Fibroblast of lung (primary cell): ENCODE measurements around the gene CES5A. TPM values are rescaled to one million over a fixed set of nuclear protein-coding genes. Genes with fewer than 3 reads are reported as not detected.
A peak's percentile ranks its signal among the peaks of the same experiment; 100 is the strongest.

ENCODE experiments used
- DNase-seq, 2 donors: peaks; one replicate each; pipeline versions ENCODE4 v3.0.0 to v3.0.0-alpha.2; 2010; ENCODE audit warnings: low read depth in 2 of 2
- H2AFZ ChIP-seq: 2 replicates; pipeline ENCODE4 v1.5.1; 2012; ENCODE audit warnings: low read length, control low read depth, inconsistent platforms
- H3K27ac ChIP-seq: 2 replicates; pipeline ENCODE4 v1.5.1; 2011; ENCODE audit warnings: low read length, control low read depth; ENCODE audit not compliant: insufficient read depth
- H3K27me3 ChIP-seq: 2 replicates; pipeline ENCODE4 v1.5.1; 2011; ENCODE audit warnings: mild to moderate bottlenecking, low read length; ENCODE audit not compliant: control insufficient read depth, insufficient read depth
- H3K36me3 ChIP-seq: 2 replicates; pipeline ENCODE4 v1.5.1; 2011; ENCODE audit warnings: low read length; ENCODE audit not compliant: control insufficient read depth, insufficient read depth
- H3K4me1 ChIP-seq: 2 replicates; pipeline ENCODE4 v1.5.1; 2011; ENCODE audit warnings: low read length; ENCODE audit not compliant: control insufficient read depth, insufficient read depth; ENCODE audit errors: extremely low read depth
- H3K4me2 ChIP-seq: 2 replicates; pipeline ENCODE4 v1.5.1; 2011; ENCODE audit warnings: low read length, control low read depth; ENCODE audit not compliant: insufficient read depth; ENCODE audit errors: extremely low read depth
- H3K4me3 ChIP-seq, 4 experiments: fragments of 200-600 bp in 1 of 4; sonication (generic) in 1 of 4; replicated peaks in 1 of 4; 2 replicates each; pipeline ENCODE4 v1.5.1; 2011 to 2016; ENCODE audit warnings: low read length in 4 of 4, low read depth in 3 of 4, mild to moderate bottlenecking in 3 of 4, control low read depth in 2 of 4, inconsistent platforms in 1 of 4, mixed read lengths in 1 of 4; ENCODE audit not compliant: insufficient read depth in 1 of 4; ENCODE audit errors: control extremely low read depth in 1 of 4
- H3K79me2 ChIP-seq: 2 replicates; pipeline ENCODE4 v1.5.1; 2012; ENCODE audit warnings: mild to moderate bottlenecking, low read length, inconsistent platforms; ENCODE audit not compliant: control insufficient read depth, insufficient read depth
- H3K9ac ChIP-seq: 2 replicates; pipeline ENCODE4 v1.5.1; 2011; ENCODE audit warnings: mild to moderate bottlenecking, low read length, control low read depth; ENCODE audit not compliant: insufficient read depth
- H3K9me3 ChIP-seq: 2 replicates; pipeline ENCODE4 v1.5.1; 2012; ENCODE audit warnings: low read depth, low read length; ENCODE audit not compliant: control insufficient read depth, insufficient read depth
- H4K20me1 ChIP-seq: 2 replicates; pipeline ENCODE4 v1.5.1; 2011; ENCODE audit warnings: low read length; ENCODE audit not compliant: control insufficient read depth, insufficient read depth; ENCODE audit errors: extremely low read depth
- CTCF ChIP-seq, 2 donors: IDR thresholded peaks in 1 of 2; conservative IDR thresholded peaks in 1 of 2; 1 replicate in 1 of 2; 2 replicates in 1 of 2; pipeline ENCODE4 v1.5.1; 2011 to 2012; ENCODE audit warnings: low read length in 2 of 2, control low read depth in 1 of 2, inconsistent platforms in 1 of 2, low read depth in 1 of 2, mild to moderate bottlenecking in 1 of 2
- EZH2 ChIP-seq: IDR thresholded peaks from 2 replicates; pipeline ENCODE4 v1.5.1; 2012; ENCODE audit warnings: low read length, control low read depth, mild to moderate bottlenecking; ENCODE audit errors: missing control alignments
- polyA plus RNA-seq, 2 donors: library from polyadenylated mRNA; depleted of rRNA in 1 of 2; stranded (reverse) in 1 of 2; unstranded in 1 of 2; fragments of >200 nt; gene quantifications; 2 replicates each; pipeline ENCODE4 v1.2.1, GENCODE V29; 2011 to 2012; ENCODE audit warnings: missing spikeins in 1 of 2
- total RNA-seq: library from RNA; depleted of rRNA; stranded (reverse); fragments of >200 nt; gene quantifications from 2 replicates; pipeline ENCODE4 v1.2.1, GENCODE V29; 2014

Gene CES5A
- total and polyA plus RNA-seq, 2 donors (not counting 1 experiment from before 2014, with no cell fraction given), result not detected

GRCh38 chr16:55889518-55889917 lies 14.3 kb upstream of the CES5A start:
- Histone ChIP-seq H3K79me2 (no peaks in the 10 kb centered on the region), H3K36me3 (no peaks in the 10 kb centered on the region), H3K4me2 (no peak overlapping the region), H3K9me3 (no peaks in the 10 kb centered on the region), H3K9ac (no peak overlapping the region), H3K27ac (no peak overlapping the region), H2AFZ (no peak overlapping the region), H4K20me1 (no peaks in the 10 kb centered on the region), H3K4me3 (no peak overlapping the region), H3K4me1 (no peaks in the 10 kb centered on the region), H3K27me3 (no peaks in the 10 kb centered on the region)
- DNase-seq, result no peak
- TF ChIP-seq EZH2 (no peak), CTCF (conservative IDR thresholded peaks at IDR 0.05 in 1 of 2, IDR thresholded peaks at IDR 0.05 in 1 of 2; ENCODE audit: low read depth in 1 of 2, low read length in 2 of 2) (no peak)

GRCh38 chr16:55888546-55888945 lies 13.4 kb upstream of the CES5A start:
- no peaks in the 10 kb centered on the region for H4K20me1 ChIP-seq
- TF ChIP-seq CTCF (conservative IDR thresholded peaks at IDR 0.05 in 1 of 2, IDR thresholded peaks at IDR 0.05 in 1 of 2; ENCODE audit: low read depth in 1 of 2, low read length in 2 of 2) (no peak), EZH2 (no peak)

GRCh38 chr16:55876854-55877253 lies 1.7 kb upstream of the CES5A start:
- Histone ChIP-seq H3K36me3 (no peaks in the 10 kb centered on the region), H3K9ac (no peak overlapping the region), H3K27me3 (no peaks in the 10 kb centered on the region), H3K27ac (no peak overlapping the region), H3K9me3 (no peaks in the 10 kb centered on the region), H2AFZ (no peak overlapping the region), H3K4me2 (no peak overlapping the region), H3K79me2 (no peaks in the 10 kb centered on the region), H4K20me1 (no peaks in the 10 kb centered on the region), H3K4me1 (no peaks in the 10 kb centered on the region), H3K4me3 (no peak overlapping the region)
- DNase-seq, result peak in 1 of 2 donors; percentile 43
- no peak for TF ChIP-seq CTCF (conservative IDR thresholded peaks at IDR 0.05 in 1 of 2, IDR thresholded peaks at IDR 0.05 in 1 of 2; ENCODE audit: low read depth in 1 of 2, low read length in 2 of 2)
- no peak for TF ChIP-seq EZH2

More at GRCh38 chr16:55888546-55888945, 13.4 kb upstream of the CES5A start:
- no peak overlapping the region for H3K4me3 ChIP-seq
- H3K79me2 ChIP-seq, result no peaks in the 10 kb centered on the region
- no peaks in the 10 kb centered on the region for H3K36me3 ChIP-seq
- no peaks in the 10 kb centered on the region for H3K4me1 ChIP-seq
- H3K9ac ChIP-seq, result no peak overlapping the region
- H3K27me3 ChIP-seq, result no peaks in the 10 kb centered on the region
- H3K4me2 ChIP-seq, result no peak overlapping the region
- no peak overlapping the region for H3K27ac ChIP-seq
- H2AFZ ChIP-seq, result no peak overlapping the region
- no peaks in the 10 kb centered on the region for H3K9me3 ChIP-seq
- no peak for DNase-seq
